ENCODE data around the gene ANKRD40CL.

GRCh38 chr17:50728112-50728429 is 39.2 kb downstream of the ANKRD40CL start:
- TF ChIP-seq CTCF (IDR thresholded peaks at IDR 0.05) (no peak), ZFX (IDR thresholded peaks at IDR 0.05; ENCODE audit: borderline replicate concordance) (no peak)
